ENCODE results near the gene PRKD2.
"Not testable (repeated sequence)": the region's sequence is repeated elsewhere in the genome, so short reads cannot be mapped to it uniquely, and the experiment has no call there.

Gene PRKD2

GRCh38 chr19:46634045-46634655, 82.8 kb downstream of the PRKD2 start:
- peak; percentile 90 for DNase-seq (ENCODE audit: low read depth, low spot score)

DNA sequence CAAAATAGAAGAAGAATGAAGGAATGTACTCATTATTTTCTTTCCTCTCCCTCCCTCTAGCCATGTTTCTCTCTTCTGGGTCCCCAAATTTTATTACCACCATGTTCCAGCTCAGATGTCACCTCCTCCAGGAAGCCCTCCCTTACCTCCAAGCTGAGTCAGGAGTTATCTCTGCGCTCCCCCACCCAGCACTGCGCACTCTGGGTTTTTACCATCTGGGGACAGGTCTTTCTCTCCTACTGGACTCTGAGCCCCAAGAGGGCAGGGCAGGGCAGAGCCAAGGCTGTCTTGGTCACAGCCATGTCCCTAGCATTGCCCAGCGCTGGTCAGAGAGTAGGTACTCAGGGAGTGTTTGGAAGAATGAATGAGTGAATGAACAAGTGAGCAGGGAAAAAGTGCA, 83.8 kb downstream of the PRKD2 start:
- DNase-seq (ENCODE audit: low read depth, low spot score), result no peak

- no peak for DNase-seq (ENCODE audit: low read depth, low spot score)
These were observed 85.4 kb downstream of the PRKD2 start for GRCh38 chr19:46631481-46631880.

GRCh38 chr19:46630586-46631205, 86.2 kb downstream of the PRKD2 start:
- no peak for DNase-seq (ENCODE audit: low read depth, low spot score)

- DNase-seq (ENCODE audit: low read depth, low spot score), result no peak
These were observed 87.3 kb downstream of the PRKD2 start for GRCh38 chr19:46629546-46630025.

DNA sequence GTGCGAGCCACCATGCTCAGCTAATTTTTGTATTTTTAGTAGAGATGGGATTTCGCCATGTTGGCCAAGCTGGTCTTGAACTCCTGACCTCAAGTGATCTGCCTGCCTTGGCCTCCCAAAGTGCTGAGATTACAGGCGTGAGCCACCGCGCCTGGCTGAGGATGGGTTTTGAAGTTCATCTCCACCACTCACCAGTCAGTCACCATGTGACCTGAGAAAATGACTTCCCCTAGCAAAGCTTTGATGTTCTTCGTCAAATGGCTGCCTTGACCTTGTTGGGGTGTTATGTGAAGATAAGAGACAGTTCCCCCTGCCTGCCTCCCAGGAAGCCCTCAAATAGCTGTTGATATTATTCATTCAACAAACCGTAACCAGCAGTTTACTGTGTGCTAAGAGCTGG, 87.9 kb downstream of the PRKD2 start:
- DNase-seq (ENCODE audit: low read depth, low spot score), result not testable (repeated sequence)

DNA sequence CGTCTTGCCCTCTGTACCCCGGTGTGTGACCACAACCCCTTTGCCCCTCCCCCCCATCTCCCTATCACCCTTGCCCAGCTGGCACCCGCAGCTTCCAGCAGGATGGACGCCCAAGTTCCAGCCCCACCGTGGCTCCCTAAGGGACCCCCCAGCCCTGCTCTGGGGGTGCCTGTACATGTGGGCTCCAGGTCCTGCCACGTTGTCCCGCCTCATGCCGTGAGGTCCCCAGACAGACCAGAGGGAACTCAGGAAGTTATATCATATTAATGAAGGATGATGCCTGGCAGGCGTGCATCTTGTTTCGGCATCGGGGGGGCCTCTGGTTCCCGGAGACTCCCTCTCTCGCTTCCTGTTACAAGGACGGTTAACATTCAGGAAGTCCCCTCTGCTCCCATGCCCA, 90.5 kb downstream of the PRKD2 start:
- no peak for DNase-seq (ENCODE audit: low read depth, low spot score)

DNA sequence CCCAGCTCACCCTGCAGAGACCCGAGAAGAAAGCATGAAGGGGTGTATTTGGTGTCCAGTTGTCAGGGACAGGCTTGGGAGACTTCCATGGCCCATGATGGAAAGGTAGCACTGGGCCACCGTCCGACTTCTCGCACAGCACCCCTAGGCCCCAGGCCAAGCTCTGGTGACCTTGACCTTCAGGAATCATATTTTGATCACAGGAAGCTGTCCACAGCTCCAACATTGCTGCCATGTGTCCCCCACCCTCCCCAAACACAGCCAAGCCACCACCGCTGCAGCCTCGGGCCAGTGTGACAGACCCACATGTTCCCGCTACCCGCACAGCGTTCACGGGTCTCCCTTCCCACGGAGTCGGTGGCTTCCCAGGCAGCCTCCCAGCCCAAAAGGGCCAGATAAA, 91.2 kb downstream of the PRKD2 start:
- DNase-seq (ENCODE audit: low read depth, low spot score), result no peak

GRCh38 chr19:46624958-46625661, 91.8 kb downstream of the PRKD2 start, which contains the start of gene PTGIR:
PTGIR (minus strand) TSS chr19:46625089; CDS start chr19:46624225, 864 bp downstream.
- no peak for DNase-seq (ENCODE audit: low read depth, low spot score)

Data from activated naive CD8-positive, alpha-beta T cell treated with anti-CD3 and anti-CD28 coated beads, Interleukin-2, amount 50 U/mL, for 16 hours (primary cell).